NAMALWA (cell line): ENCODE measurements around the gene COL4A1.
"Not testable (repeated sequence)": the region's sequence is repeated elsewhere in the genome, so short reads cannot be mapped to it uniquely, and the experiment has no call there.

Source experiments
- DNase-seq: peaks from one replicate; pipeline ENCODE4 v3.0.0-alpha.2; 2015; ENCODE audit warnings: low spot score

COL4A1 gene

DNA sequence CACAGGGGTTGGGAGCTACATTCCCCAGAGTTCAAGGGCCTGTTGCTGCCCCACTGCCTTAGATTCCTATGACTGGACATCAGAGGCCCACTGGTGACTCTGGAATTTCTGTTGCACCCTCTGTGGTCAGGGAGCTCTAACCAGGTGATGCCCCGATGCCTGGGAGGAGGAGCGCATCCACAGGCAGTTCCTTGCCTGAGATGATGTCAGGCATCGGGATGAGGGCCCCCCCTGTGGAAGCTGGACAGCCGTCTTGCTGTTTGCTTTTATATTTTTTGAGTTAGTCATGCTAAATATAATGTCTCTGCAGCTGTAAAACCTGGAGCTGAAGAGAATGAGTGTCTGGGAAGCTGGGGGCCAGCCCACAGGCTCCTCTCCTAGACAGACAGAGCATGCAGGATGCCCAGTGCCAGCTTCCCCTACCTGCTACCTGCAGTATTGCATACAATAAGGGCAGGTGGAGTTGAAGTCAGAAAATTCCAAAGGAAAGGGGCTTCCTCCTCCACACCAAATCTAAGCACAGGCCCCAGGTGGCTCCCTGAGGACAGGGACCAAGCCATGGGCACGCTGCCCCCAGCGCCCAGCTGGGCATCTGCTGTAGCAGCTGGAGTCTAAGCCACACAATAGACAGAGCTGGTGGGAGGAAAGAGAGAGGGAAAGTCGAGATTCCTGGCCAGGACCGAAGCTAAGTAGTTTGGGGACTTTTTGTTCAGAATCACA is 16.4 kb upstream of the COL4A1 start:
- DNase-seq: no peak

GRCh38 chr13:110322828-110323171 is 15.8 kb upstream of the COL4A1 start:
- no peak for DNase-seq

DNA sequence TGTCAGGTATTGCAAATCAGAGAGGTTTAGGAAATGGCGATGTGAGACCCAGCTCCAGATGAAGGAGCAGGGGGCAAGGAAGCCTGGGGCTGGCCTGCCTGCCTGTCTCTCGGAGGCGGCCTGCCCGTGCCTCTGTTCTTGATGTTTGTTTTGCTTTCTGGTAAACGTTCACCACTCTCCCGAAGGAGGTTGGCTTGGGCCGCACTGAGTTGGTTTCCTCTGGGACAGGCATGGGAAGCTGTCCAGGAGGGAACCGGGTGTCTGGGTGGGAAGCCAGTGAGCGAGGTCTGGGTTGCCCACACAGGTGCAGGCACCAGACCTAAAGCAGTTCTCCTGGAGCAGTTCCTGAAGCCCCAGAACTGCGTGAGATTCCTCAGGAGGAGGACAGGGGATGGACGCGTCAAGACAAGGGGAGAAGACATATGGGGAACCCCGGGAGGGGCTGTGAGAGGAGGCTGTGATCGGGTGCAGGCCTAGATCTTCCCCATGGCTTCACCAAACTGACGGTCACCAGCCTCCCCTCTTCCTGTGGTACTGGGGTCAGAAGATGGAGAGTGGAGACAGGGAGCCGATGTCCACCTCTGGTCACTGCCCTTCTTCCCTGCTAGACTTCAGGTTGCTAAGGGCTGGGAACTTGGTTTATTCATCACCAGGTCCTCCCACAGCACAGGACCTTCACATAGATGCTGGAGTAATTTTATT is 15.3 kb upstream of the COL4A1 start:
- no peak for DNase-seq

DNA sequence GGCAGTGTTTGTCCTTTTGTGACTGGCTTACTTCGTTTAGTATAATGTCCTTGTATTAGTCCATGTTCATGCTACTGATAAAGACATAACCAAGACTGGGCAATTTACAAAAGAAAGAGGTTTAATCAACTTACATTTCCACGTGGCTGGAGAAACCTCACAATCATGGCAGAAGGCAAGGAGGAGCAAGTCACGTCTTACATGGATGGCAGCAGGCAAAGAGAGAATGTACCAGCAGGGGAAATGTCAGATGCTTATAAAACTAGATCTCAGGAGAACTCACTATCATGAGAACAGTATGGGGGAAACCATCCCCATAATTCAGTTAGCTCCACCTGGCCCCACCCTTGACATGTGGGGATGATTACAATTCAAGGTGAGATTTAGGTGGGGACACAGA is 14.6 kb upstream of the COL4A1 start:
- not testable (repeated sequence) for DNase-seq

- no peak for DNase-seq
Measured at GRCh38 chr13:110320645-110321044, 13.7 kb upstream of the COL4A1 start.

DNA sequence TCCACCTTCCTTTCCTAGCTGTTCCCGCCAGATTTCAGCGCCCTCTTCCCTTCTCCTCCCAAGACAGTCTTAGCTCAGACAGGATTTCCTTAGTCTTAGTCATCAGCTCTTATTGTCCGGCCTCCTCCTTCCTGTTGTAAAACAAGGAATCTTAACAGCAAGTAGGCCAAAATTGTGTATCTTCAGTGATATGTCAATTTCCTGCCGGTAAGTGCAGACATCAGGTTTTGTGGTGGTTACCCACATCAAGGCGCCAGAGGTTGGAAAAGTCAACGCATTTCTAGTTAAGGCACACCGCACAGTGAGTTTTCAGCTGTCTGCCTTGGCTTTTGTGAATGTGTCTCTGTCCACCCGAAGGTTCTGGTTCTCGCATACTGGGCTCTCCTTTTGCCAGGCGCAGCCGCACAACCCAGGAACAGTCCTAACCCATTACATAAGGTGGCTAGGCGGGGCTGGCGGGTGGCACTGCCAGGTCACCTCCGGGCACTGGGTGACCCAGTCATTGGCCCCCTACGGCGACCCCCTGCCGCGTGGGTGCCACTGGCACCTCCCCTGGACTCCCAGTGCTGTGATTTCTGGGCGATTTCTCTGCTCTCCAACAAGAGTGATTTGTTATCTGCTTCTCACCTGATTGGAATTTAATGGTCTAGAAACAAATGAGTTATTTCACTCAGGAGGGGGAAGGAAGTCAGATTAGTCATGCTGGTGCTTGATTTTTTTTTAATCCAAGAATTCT is 13.0 kb upstream of the COL4A1 start:
- DNase-seq: no peak

DNA sequence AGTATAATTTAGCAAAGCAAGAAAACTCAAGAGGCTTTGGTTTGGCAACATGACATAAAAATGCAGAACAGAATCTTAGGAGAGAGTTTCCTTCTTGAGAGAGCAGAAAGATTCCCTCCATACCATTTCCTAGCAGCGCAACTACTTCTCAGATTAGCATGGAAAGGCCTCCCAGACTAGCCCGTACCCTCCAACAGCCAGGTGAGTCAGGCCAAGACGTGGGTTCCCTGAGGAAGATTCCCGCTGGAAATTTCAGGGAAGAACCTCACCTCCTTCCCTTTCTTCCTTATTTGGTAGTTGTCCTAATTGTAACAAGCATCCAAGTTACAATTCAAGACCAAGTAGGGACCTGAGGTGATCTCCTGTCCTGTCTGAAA is 12.4 kb upstream of the COL4A1 start:
- no peak for DNase-seq

- DNase-seq: no peak
Measured at GRCh38 chr13:110318920-110319319, 12.0 kb upstream of the COL4A1 start.

GRCh38 chr13:110317496-110318195 is 10.7 kb upstream of the COL4A1 start:
- no peak for DNase-seq

DNA sequence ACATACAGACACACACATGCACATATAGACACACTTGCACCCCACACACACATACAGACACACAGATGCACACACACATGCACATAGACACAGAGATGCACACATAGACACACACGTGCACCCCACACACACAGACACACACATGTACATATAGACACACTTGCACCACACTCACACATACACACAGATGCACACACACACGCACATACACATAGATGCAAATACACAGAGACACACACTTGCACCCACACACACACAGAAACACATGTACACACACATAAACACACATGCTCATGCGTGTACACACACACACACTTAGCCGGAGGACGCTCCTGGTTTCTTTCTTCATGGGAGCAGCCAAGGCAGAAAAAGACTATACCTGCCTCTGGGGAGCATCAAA is 10.1 kb upstream of the COL4A1 start:
- no peak for DNase-seq

- DNase-seq: no peak
Measured at GRCh38 chr13:110316196-110316595, 9.2 kb upstream of the COL4A1 start.

DNA sequence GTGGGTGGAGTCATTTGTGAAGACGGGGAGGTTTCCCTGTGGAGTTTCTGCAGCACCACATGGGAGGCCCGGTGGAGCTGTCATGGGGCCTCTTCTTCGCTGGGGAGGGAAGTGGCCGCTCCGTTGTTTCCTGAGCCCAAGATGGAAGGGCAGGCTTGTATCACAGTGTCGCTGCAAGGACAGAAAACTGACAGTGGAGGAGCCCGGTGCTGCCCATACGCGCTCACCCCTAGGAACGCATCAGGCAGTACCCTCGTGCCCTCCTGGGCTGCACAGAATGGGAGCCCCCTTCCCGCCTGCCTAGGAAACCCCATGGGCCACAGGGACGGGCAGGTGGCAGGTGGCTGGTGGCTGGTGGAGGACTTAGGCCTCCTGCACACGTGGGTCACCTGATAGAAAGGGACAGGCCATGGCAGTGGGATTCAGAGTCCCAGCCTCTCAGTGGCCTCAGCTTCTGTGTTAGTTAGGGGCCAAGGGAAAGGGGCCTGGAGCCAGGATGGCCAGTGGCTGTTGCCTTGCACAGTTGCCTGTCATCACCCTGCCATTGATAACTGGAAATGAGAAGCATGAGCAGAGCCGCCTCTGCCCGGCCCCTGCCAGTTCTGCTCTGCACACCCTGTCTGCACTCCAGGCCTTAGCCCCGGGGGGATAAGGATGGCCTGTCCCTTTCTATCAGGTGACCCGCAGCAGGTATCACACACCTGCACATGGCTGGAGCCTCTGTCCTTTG is 7.7 kb upstream of the COL4A1 start:
- no peak for DNase-seq

- DNase-seq: not testable (repeated sequence)
Measured at GRCh38 chr13:110313733-110314132, 6.8 kb upstream of the COL4A1 start.

GRCh38 chr13:110313261-110313660 is 6.3 kb upstream of the COL4A1 start:
- DNase-seq: not testable (repeated sequence)

DNA sequence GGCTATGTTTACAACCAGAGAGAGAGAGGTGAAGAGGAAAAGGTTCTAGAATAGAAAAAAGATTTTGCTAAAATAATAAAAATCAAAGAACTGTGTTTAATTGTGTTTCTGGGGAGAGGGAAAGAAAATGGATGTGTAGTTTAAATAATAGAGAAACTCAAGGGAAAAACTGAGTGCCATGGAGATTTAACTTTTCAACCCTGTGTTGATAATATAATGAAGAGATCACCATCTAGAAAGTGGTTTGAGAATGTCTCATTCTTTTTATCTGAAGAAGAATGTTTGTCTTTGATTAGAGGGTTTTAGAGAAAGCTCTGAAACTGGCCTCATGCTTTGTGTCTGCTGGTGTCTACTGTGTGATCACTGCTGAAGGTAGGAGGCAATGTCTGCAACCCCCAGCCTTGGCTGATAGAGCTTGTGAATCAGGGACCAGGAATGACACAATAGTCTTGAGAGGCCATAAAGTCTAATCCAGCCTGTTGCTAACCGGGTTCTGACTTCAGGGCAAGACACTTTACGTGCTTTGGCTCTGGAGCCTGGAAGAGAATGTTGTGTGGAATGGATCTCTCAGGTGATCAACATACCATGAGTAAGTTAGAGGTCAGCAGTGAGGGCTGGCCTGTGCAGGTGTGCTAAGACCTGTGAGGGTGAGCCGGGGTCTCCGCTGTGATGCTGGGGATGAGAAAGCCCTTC is 5.5 kb upstream of the COL4A1 start:
- peak; percentile 4 for DNase-seq

DNA sequence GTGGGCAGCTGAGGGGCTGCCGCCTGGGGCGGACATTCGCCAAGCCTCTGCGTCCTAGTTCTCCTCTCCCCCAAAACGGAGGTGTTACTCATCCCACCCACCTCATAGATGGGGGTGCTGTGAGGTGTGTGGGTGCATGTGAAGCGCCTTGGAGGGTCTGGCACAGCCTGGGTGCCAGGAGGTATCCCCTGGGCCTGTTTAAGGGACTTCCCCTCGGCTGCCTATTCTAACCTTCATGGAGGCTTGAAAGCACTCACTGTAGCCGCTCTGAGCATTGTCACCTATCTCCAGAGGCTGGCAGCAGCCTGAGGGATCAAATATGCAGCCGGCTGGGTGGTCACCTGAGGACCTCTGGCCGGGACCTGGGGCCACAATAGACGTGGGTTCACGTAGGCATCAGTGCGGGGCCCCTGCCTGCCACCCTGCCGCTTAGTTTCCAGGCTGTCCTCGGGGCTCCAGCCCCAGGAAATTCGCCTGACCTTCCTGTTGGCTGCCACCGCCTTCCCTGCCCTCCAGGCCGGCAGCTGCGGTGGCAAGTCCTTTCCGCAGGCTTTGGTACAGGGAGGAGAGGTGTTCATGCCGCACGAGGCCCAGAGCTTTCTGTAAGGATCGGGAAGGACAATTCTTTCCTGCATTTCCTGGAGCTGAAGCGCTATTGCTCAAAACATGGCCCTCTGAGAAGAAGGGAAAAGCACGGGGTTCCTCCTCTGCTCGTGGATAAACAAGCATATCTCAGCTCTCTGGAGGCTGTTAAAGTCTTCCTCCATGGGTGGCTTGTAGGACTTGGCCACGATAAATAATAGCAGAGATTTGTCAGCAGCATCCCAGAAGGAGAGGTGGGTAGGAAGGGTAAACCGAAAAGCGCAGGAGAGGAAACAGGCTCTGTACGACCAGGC is 4.7 kb upstream of the COL4A1 start:
- DNase-seq: no peak

DNA sequence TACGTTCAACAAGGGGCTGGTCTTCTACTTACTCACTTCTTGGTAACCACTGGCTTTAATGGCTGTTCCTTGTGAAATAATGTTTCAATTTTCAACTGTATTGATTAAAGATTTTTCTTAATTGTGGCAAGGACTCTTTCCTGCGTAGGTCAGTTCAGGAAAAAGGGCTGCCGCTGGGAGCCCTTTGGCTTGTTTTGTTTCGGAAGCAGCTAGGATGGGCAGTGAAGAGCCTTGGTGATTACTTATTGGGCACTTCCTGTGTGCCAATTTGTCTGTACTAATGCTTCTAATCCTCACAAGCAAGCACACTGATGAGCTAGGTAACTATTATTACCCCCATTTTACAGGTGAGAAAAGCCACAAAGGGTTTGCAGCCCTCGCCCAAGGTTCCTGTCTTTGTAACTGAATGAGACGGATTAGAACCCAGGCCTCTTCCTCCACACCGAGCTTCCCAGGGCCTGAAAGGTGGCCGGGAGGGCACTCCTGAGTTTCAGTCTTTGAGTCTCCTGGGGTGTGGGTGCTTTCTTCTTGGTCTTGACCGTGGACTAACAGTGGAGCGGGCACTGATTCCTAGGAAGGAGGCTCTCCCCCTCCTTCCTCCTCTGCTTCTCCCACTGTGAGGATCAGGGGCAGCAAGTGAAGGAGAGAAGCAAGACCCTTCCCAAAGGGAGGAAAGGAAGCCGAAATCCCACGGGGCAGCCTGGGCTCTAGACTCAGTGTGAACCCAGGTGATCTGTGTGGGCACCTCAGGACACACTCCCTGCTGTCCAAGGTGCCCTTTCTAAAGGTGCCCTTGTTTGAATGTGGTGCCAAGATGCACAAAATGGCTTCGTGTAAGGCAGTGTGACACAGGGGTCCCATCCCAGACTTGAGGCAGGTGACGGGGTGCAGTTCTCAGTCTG is 3.8 kb upstream of the COL4A1 start:
- DNase-seq: no peak

- no peak for DNase-seq
Measured at GRCh38 chr13:110309661-110310524, 2.9 kb upstream of the COL4A1 start.
